ENCODE data around the gene CRTAP. TPM values are rescaled to one million over a fixed set of nuclear protein-coding genes. Genes with fewer than 3 reads are reported as not detected.
"Not testable (repeated sequence)": the region's sequence is repeated elsewhere in the genome, so short reads cannot be mapped to it uniquely, and the experiment has no call there.

CRTAP gene
- total RNA-seq, 1 experiment from 2014 or later = 107 TPM

GRCh38 chr3:33115024-33115768 is 1.4 kb downstream of the CRTAP start:
- DNase-seq = peak in 1 of 2 experiments; percentile 24
- Histone ChIP-seq H3K4me3 (peak overlapping the region; percentile 6; the same call in 1 of the 2 replicates), H3K27ac (no peak overlapping the region; the same call in 1 of the 2 replicates), H3K27me3 (no peaks in the 10 kb centered on the region), H3K4me1 (no peaks in the 10 kb centered on the region), H3K36me3 (no peaks in the 10 kb centered on the region), H3K9me3 (replicated peaks) (no peaks in the 10 kb centered on the region)

- no peaks in the 10 kb centered on the region for H3K4me1 ChIP-seq
- no peaks in the 10 kb centered on the region for H3K36me3 ChIP-seq
- no peaks in the 10 kb centered on the region for H3K27me3 ChIP-seq
- no peak for DNase-seq
- no peak overlapping the region for H3K4me3 ChIP-seq
- no peaks in the 10 kb centered on the region for H3K9me3 ChIP-seq (replicated peaks)
- no peak overlapping the region for H3K27ac ChIP-seq
Measured at GRCh38 chr3:33117461-33117860, 3.6 kb downstream of the CRTAP start.

- H3K4me1 ChIP-seq = no peaks in the 10 kb centered on the region
- H3K27me3 ChIP-seq = no peaks in the 10 kb centered on the region
- no peaks in the 10 kb centered on the region for H3K9me3 ChIP-seq (replicated peaks)
- no peak overlapping the region for H3K4me3 ChIP-seq
- no peak overlapping the region for H3K27ac ChIP-seq
- H3K36me3 ChIP-seq = peaks cover 4% of the 10 kb centered on the region; the same call in 1 of the 2 replicates
- DNase-seq = no peak
Measured at GRCh38 chr3:33119891-33120290, 6.1 kb downstream of the CRTAP start.

GRCh38 chr3:33122991-33123390 is 9.2 kb downstream of the CRTAP start:
- Histone ChIP-seq H3K4me1 (no peaks in the 10 kb centered on the region), H3K4me3 (no peak overlapping the region), H3K27ac (no peak overlapping the region), H3K36me3 (peaks cover 9% of the 10 kb centered on the region), H3K9me3 (replicated peaks) (no peaks in the 10 kb centered on the region), H3K27me3 (no peaks in the 10 kb centered on the region)
- DNase-seq = no peak

- H3K4me1 ChIP-seq = no peaks in the 10 kb centered on the region
- H3K27ac ChIP-seq = no peak overlapping the region
- no peak for DNase-seq
- no peaks in the 10 kb centered on the region for H3K9me3 ChIP-seq (replicated peaks)
- no peaks in the 10 kb centered on the region for H3K27me3 ChIP-seq
- H3K36me3 ChIP-seq = peaks cover 9% of the 10 kb centered on the region
- no peak overlapping the region for H3K4me3 ChIP-seq
Measured at GRCh38 chr3:33124638-33125037, 10.8 kb downstream of the CRTAP start.

GRCh38 chr3:33125840-33126239 is 12.0 kb downstream of the CRTAP start:
- H3K4me3 ChIP-seq = no peak overlapping the region
- H3K27ac ChIP-seq = no peak overlapping the region
- H3K9me3 ChIP-seq (replicated peaks) = no peaks in the 10 kb centered on the region
- H3K27me3 ChIP-seq = no peaks in the 10 kb centered on the region
- H3K4me1 ChIP-seq = no peaks in the 10 kb centered on the region
- DNase-seq = no peak
- peaks cover 9% of the 10 kb centered on the region for H3K36me3 ChIP-seq

GRCh38 chr3:33128706-33129105 is 14.9 kb downstream of the CRTAP start:
- H3K27me3 ChIP-seq = no peaks in the 10 kb centered on the region
- peak in 1 of 2 experiments; percentile 22 for DNase-seq
- H3K27ac ChIP-seq = no peak overlapping the region
- peaks cover 9% of the 10 kb centered on the region for H3K36me3 ChIP-seq
- no peak overlapping the region for H3K4me3 ChIP-seq
- H3K9me3 ChIP-seq (replicated peaks) = no peaks in the 10 kb centered on the region
- no peaks in the 10 kb centered on the region for H3K4me1 ChIP-seq

GRCh38 chr3:33130144-33130543 is 16.3 kb downstream of the CRTAP start:
- H3K36me3 ChIP-seq = peaks cover 2% of the 10 kb centered on the region; the same call in 1 of the 2 replicates
- no peaks in the 10 kb centered on the region for H3K27me3 ChIP-seq
- no peak overlapping the region for H3K27ac ChIP-seq
- H3K4me1 ChIP-seq = no peaks in the 10 kb centered on the region
- H3K4me3 ChIP-seq = no peak overlapping the region
- DNase-seq = no peak
- no peaks in the 10 kb centered on the region for H3K9me3 ChIP-seq (replicated peaks)

GRCh38 chr3:33131331-33132018 is 17.7 kb downstream of the CRTAP start:
- Histone ChIP-seq H3K9me3 (replicated peaks) (no peaks in the 10 kb centered on the region), H3K4me3 (no peak overlapping the region), H3K36me3 (0 out of 2 replicates have a peak, but pooled peaks cover 1% of the 10 kb centered on the region), H3K27me3 (no peaks in the 10 kb centered on the region), H3K27ac (no peak overlapping the region), H3K4me1 (no peaks in the 10 kb centered on the region)
- peak; percentile 50 to 81 for DNase-seq

GRCh38 chr3:33132019-33132360 is 18.2 kb downstream of the CRTAP start:
- Histone ChIP-seq H3K36me3 (no peaks in the 10 kb centered on the region), H3K4me1 (no peaks in the 10 kb centered on the region), H3K9me3 (replicated peaks) (no peaks in the 10 kb centered on the region), H3K27ac (no peak overlapping the region), H3K27me3 (no peaks in the 10 kb centered on the region), H3K4me3 (no peak overlapping the region)
- no peak for DNase-seq

- Histone ChIP-seq H3K27ac (no peak overlapping the region), H3K36me3 (no peaks in the 10 kb centered on the region), H3K4me3 (no peak overlapping the region), H3K4me1 (no peaks in the 10 kb centered on the region), H3K27me3 (no peaks in the 10 kb centered on the region), H3K9me3 (replicated peaks) (no peaks in the 10 kb centered on the region)
- no peak for DNase-seq
Measured at GRCh38 chr3:33134026-33134625, 20.3 kb downstream of the CRTAP start.

GRCh38 chr3:33137691-33138090 is 23.9 kb downstream of the CRTAP start:
- no peaks in the 10 kb centered on the region for H3K9me3 ChIP-seq (replicated peaks)
- H3K4me1 ChIP-seq = no peaks in the 10 kb centered on the region
- H3K36me3 ChIP-seq = peaks cover 3% of the 10 kb centered on the region; the same call in 1 of the 2 replicates
- no peak overlapping the region for H3K27ac ChIP-seq
- no peaks in the 10 kb centered on the region for H3K27me3 ChIP-seq
- no peak overlapping the region for H3K4me3 ChIP-seq
- DNase-seq = no peak

GRCh38 chr3:33139006-33139623 is 25.3 kb downstream of the CRTAP start:
- not testable (repeated sequence) for H3K27ac ChIP-seq; H3K9me3 ChIP-seq (replicated peaks); H3K36me3 ChIP-seq; DNase-seq; H3K4me3 ChIP-seq; H3K27me3 ChIP-seq; H3K4me1 ChIP-seq

- no peak overlapping the region for H3K4me3 ChIP-seq
- H3K27ac ChIP-seq = no peak overlapping the region
- H3K36me3 ChIP-seq = peaks cover 3% of the 10 kb centered on the region; the same call in 1 of the 2 replicates
- no peaks in the 10 kb centered on the region for H3K9me3 ChIP-seq (replicated peaks)
- H3K4me1 ChIP-seq = no peaks in the 10 kb centered on the region
- no peaks in the 10 kb centered on the region for H3K27me3 ChIP-seq
- DNase-seq = no peak
Measured at GRCh38 chr3:33139996-33140395, 26.2 kb downstream of the CRTAP start.

- peaks cover 2% of the 10 kb centered on the region for H3K4me1 ChIP-seq
- H3K27ac ChIP-seq = no peak overlapping the region
- H3K27me3 ChIP-seq = no peaks in the 10 kb centered on the region
- H3K9me3 ChIP-seq (replicated peaks) = no peaks in the 10 kb centered on the region
- peaks cover 3% of the 10 kb centered on the region; the same call in 1 of the 2 replicates for H3K36me3 ChIP-seq
- DNase-seq = no peak
- no peak overlapping the region for H3K4me3 ChIP-seq
Measured at GRCh38 chr3:33141006-33141405, 27.2 kb downstream of the CRTAP start.

Measured in SJCRH30 (cell line).